ENCODE results near the gene TMPRSS6.

The TMPRSS6 gene

DNA sequence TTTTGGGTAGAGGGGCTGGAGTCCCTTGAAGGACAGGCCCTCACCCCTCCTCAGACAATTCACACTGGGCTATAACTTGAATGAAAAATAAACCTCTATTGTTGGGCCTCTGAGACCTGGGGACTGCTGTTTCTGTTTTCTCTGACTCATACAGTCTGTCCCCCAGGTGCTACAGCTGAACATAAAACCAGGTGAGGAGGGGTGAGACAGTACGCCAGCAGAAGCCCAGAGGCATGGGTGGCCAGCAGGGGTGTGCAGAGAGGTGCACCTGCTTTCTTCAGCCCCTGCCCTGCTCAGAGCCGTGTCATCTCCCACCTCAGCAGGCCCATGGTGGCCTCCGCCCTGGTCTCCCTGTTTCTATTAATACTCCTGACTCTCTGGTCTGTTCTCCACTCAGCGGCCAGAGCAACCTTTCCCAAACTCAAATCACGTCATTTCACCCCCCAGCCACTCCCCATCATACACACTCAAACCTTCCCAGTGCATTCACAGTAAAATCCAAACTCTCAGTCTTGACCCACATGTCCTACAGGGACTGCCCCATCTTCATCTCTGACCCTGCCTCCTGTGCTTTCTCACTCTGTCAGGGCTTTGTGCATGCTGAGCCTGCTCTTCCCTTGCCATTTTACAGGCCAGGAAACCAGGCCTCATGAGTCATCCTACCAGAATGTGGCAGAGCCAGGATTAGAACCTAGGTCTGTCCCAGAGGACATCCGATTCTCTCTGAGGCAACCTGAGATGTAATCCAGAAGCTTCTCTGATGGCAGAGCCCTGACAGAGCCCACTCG is 45.6 kb upstream of the TMPRSS6 start:
- TF ChIP-seq FOXP2 (optimal IDR thresholded peaks at IDR 0.05; ENCODE audit: borderline replicate concordance, extremely low read depth, extremely low read length, insufficient read depth) (no peak), POLR2AphosphoS5 (IDR thresholded peaks at IDR 0.05; ENCODE audit: low read depth, low read length) (no peak), TAF1 (IDR thresholded peaks at IDR 0.05; ENCODE audit: borderline replicate concordance, insufficient read depth, low read length) (no peak), SIN3A (IDR thresholded peaks at IDR 0.05; ENCODE audit: borderline replicate concordance, insufficient read depth, low read length) (no peak)
- TF ChIP-seq, protein P1, sequence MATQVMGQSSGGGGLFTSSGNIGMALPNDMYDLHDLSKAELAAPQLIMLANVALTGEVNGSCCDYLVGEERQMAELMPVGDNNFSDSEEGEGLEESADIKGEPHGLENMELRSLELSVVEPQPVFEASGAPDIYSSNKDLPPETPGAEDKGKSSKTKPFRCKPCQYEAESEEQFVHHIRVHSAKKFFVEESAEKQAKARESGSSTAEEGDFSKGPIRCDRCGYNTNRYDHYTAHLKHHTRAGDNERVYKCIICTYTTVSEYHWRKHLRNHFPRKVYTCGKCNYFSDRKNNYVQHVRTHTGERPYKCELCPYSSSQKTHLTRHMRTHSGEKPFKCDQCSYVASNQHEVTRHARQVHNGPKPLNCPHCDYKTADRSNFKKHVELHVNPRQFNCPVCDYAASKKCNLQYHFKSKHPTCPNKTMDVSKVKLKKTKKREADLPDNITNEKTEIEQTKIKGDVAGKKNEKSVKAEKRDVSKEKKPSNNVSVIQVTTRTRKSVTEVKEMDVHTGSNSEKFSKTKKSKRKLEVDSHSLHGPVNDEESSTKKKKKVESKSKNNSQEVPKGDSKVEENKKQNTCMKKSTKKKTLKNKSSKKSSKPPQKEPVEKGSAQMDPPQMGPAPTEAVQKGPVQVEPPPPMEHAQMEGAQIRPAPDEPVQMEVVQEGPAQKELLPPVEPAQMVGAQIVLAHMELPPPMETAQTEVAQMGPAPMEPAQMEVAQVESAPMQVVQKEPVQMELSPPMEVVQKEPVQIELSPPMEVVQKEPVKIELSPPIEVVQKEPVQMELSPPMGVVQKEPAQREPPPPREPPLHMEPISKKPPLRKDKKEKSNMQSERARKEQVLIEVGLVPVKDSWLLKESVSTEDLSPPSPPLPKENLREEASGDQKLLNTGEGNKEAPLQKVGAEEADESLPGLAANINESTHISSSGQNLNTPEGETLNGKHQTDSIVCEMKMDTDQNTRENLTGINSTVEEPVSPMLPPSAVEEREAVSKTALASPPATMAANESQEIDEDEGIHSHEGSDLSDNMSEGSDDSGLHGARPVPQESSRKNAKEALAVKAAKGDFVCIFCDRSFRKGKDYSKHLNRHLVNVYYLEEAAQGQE (IDR thresholded peaks at IDR 0.05; ENCODE audit: insufficient read depth in 1 of 2, low read depth in 2 of 2, low read length in 2 of 2) = no peak

- TF ChIP-seq SIN3A (IDR thresholded peaks at IDR 0.05; ENCODE audit: borderline replicate concordance, insufficient read depth, low read length) (no peak), FOXP2 (optimal IDR thresholded peaks at IDR 0.05; ENCODE audit: borderline replicate concordance, extremely low read depth, extremely low read length, insufficient read depth) (no peak), POLR2AphosphoS5 (IDR thresholded peaks at IDR 0.05; ENCODE audit: low read depth, low read length) (no peak), TAF1 (IDR thresholded peaks at IDR 0.05; ENCODE audit: borderline replicate concordance, insufficient read depth, low read length) (no peak)
- TF ChIP-seq, protein P1 (IDR thresholded peaks at IDR 0.05; ENCODE audit: insufficient read depth in 1 of 2, low read depth in 2 of 2, low read length in 2 of 2) = no peak
Observed at GRCh38 chr22:37153901-37154300, 44.4 kb upstream of the TMPRSS6 start.

GRCh38 chr22:37151401-37151800 is 41.9 kb upstream of the TMPRSS6 start:
- TF ChIP-seq, protein P1 (IDR thresholded peaks at IDR 0.05; ENCODE audit: insufficient read depth in 1 of 2, low read depth in 2 of 2, low read length in 2 of 2) = no peak
- TF ChIP-seq FOXP2 (optimal IDR thresholded peaks at IDR 0.05; ENCODE audit: borderline replicate concordance, extremely low read depth, extremely low read length, insufficient read depth) (no peak), SIN3A (IDR thresholded peaks at IDR 0.05; ENCODE audit: borderline replicate concordance, insufficient read depth, low read length) (no peak), TAF1 (IDR thresholded peaks at IDR 0.05; ENCODE audit: borderline replicate concordance, insufficient read depth, low read length) (no peak), POLR2AphosphoS5 (IDR thresholded peaks at IDR 0.05; ENCODE audit: low read depth, low read length) (no peak)

DNA sequence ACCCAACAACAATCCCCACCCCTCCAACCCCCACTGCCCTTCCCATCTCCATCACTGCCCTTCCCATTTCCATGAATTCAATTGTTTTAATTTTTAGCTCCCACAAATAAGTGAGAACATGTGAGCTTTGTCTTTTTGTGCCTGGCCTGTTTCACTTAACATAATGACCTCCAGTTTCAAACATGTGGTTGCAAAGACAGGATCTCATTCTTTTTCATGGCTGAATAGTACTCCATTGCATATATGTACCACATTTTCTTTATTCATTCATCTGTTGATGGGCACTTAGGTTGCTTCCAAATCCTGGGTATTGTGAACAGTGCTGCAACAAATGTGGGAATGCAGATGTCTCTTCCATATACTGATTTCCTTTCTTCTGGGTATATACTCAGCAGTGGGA is 41.2 kb upstream of the TMPRSS6 start:
- TF ChIP-seq FOXP2 (optimal IDR thresholded peaks at IDR 0.05; ENCODE audit: borderline replicate concordance, extremely low read depth, extremely low read length, insufficient read depth) (no peak), POLR2AphosphoS5 (IDR thresholded peaks at IDR 0.05; ENCODE audit: low read depth, low read length) (no peak), SIN3A (IDR thresholded peaks at IDR 0.05; ENCODE audit: borderline replicate concordance, insufficient read depth, low read length) (no peak), TAF1 (IDR thresholded peaks at IDR 0.05; ENCODE audit: borderline replicate concordance, insufficient read depth, low read length) (no peak)
- TF ChIP-seq, protein P1 (IDR thresholded peaks at IDR 0.05; ENCODE audit: insufficient read depth in 1 of 2, low read depth in 2 of 2, low read length in 2 of 2) = no peak
